ENCODE results near the gene LARGE1. TPM values are rescaled to one million over a fixed set of nuclear protein-coding genes. Genes with fewer than 3 reads are reported as not detected.

The LARGE1 gene
- total RNA-seq, 1 experiment from 2014 or later = 5.8 TPM

DNA sequence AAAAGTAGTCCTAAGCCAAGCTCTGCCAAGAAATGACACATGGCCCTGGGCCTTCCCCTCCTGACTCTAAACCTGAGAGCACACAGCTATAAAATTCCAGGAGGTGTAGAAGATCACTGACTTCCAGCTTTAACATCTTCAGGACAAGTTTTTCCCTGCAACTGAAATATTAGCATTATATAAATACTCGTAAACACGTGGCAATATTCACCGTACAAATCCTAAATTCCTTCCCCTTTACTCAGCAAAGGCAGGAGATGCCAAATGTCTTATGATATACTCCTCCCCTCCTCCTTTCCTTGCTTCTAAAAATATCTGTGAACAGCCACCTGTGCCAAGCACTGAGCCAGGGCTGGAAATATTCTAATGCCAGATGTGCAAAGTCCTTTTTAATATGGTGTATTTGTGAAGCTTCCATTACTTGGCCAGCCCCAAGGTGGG, 194.0 kb downstream of the LARGE1 start:
- Histone ChIP-seq H3K27me3 (replicated peaks; ENCODE audit: control insufficient read depth, insufficient read depth, low read length) (no peaks in the 10 kb centered on the region), H3K36me3 (ENCODE audit: control insufficient read depth, insufficient read depth, low read length) (no peaks in the 10 kb centered on the region), H3K4me3 (ENCODE audit: low read depth, low read length) (no peak overlapping the region), H3K4me1 (no peaks in the 10 kb centered on the region), H3K9me3 (no peaks in the 10 kb centered on the region)
- H3K27ac Mint-ChIP-seq (ENCODE audit: unreplicated experiment) = no peak overlapping the region
- H3K36me3 Mint-ChIP-seq (ENCODE audit: insufficient read depth, unreplicated experiment) = no peaks in the 10 kb centered on the region
- intact Hi-C loops (cut with micrococcal nuclease; ENCODE audit: unreplicated experiment) = no loop called here
- TF ChIP-seq, protein P1, sequence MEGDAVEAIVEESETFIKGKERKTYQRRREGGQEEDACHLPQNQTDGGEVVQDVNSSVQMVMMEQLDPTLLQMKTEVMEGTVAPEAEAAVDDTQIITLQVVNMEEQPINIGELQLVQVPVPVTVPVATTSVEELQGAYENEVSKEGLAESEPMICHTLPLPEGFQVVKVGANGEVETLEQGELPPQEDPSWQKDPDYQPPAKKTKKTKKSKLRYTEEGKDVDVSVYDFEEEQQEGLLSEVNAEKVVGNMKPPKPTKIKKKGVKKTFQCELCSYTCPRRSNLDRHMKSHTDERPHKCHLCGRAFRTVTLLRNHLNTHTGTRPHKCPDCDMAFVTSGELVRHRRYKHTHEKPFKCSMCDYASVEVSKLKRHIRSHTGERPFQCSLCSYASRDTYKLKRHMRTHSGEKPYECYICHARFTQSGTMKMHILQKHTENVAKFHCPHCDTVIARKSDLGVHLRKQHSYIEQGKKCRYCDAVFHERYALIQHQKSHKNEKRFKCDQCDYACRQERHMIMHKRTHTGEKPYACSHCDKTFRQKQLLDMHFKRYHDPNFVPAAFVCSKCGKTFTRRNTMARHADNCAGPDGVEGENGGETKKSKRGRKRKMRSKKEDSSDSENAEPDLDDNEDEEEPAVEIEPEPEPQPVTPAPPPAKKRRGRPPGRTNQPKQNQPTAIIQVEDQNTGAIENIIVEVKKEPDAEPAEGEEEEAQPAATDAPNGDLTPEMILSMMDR (IDR thresholded peaks at IDR 0.05; ENCODE audit: insufficient read depth in 1 of 2, low read depth in 1 of 2, low read length in 1 of 2, severe bottlenecking in 1 of 2, unreplicated experiment in 1 of 2) = no peak
- H3K4me3 Mint-ChIP-seq (ENCODE audit: unreplicated experiment) = no peak overlapping the region
- no peaks in the 10 kb centered on the region for H3K4me1 Mint-ChIP-seq (ENCODE audit: low read depth, unreplicated experiment)
- ChIA-PET CTCF (no interaction called here), POLR2A (no interaction called here)
- H3K9me3 Mint-ChIP-seq (ENCODE audit: unreplicated experiment) = peaks cover 10% of the 10 kb centered on the region
- H3K27me3 Mint-ChIP-seq (ENCODE audit: insufficient read depth, unreplicated experiment) = no peaks in the 10 kb centered on the region
- no peak for DNase-seq
- BruUV-seq (replicated peaks) = no TSS peak

DNA sequence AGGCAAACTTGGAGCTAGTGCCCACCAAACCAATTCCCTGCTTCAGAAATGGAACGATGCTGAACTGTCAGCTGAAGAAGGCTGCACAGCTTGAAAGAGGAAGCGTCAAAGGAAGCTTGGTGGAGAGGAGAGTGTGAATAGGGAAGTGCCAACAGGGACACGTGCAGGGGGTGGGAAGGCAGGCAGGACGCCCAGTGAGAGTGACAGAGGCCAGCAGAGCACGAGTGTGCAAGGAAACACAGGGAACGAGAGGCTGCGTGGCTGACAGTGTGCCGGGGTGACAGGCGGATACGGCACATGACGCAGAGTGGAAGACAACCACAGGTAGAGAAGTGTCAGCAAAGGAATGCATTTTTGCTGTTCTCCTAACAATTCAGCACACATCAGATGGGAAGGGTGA, 196.4 kb downstream of the LARGE1 start:
- Mint-ChIP-seq H3K4me1 (ENCODE audit: low read depth, unreplicated experiment) (no peaks in the 10 kb centered on the region), H3K27ac (ENCODE audit: unreplicated experiment) (no peak overlapping the region), H3K9me3 (ENCODE audit: unreplicated experiment) (peaks cover 10% of the 10 kb centered on the region), H3K4me3 (ENCODE audit: unreplicated experiment) (no peak overlapping the region), H3K36me3 (ENCODE audit: insufficient read depth, unreplicated experiment) (no peaks in the 10 kb centered on the region), H3K27me3 (ENCODE audit: insufficient read depth, unreplicated experiment) (no peaks in the 10 kb centered on the region)
- BruUV-seq (replicated peaks) = no TSS peak
- POLR2A ChIA-PET = no interaction called here
- intact Hi-C loops (cut with micrococcal nuclease; ENCODE audit: unreplicated experiment) = no loop called here
- no peaks in the 10 kb centered on the region for H3K9me3 ChIP-seq
- DNase-seq = no peak
- TF ChIP-seq, protein P1 (IDR thresholded peaks at IDR 0.05; ENCODE audit: insufficient read depth in 1 of 2, low read depth in 1 of 2, low read length in 1 of 2, severe bottlenecking in 1 of 2, unreplicated experiment in 1 of 2) = no peak
- H3K27me3 ChIP-seq (replicated peaks; ENCODE audit: control insufficient read depth, insufficient read depth, low read length) = no peaks in the 10 kb centered on the region
- CTCF ChIA-PET = no interaction called here
- H3K4me3 ChIP-seq (ENCODE audit: low read depth, low read length) = no peak overlapping the region
- no peaks in the 10 kb centered on the region for H3K4me1 ChIP-seq
- no peaks in the 10 kb centered on the region for H3K36me3 ChIP-seq (ENCODE audit: control insufficient read depth, insufficient read depth, low read length)

DNA sequence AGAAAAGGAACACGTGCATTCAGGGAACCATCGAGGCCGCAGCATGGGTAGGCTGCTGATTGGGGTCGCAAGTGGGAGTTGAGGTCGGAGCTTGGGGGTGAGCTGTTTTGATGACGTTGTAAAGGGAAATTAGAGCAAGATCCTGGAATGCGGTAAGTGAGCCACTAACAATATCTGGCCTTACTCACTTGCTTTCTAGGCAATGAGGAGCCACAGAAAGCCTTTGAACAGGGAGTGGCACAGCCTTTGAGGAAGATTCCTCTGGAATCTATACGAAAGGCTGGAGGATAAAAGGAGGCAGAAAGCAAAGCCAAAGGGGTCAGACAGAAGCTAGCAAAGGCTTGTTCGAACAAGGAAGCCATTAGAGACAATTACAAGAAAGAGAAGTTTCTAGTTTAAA, 197.5 kb downstream of the LARGE1 start:
- no TSS peak for BruUV-seq (replicated peaks)
- no peak overlapping the region for H3K27ac Mint-ChIP-seq (ENCODE audit: unreplicated experiment)
- H3K36me3 Mint-ChIP-seq (ENCODE audit: insufficient read depth, unreplicated experiment) = no peaks in the 10 kb centered on the region
- no peaks in the 10 kb centered on the region for H3K27me3 Mint-ChIP-seq (ENCODE audit: insufficient read depth, unreplicated experiment)
- Histone ChIP-seq H3K9me3 (no peaks in the 10 kb centered on the region), H3K4me3 (ENCODE audit: low read depth, low read length) (no peak overlapping the region), H3K36me3 (ENCODE audit: control insufficient read depth, insufficient read depth, low read length) (no peaks in the 10 kb centered on the region), H3K27me3 (replicated peaks; ENCODE audit: control insufficient read depth, insufficient read depth, low read length) (no peaks in the 10 kb centered on the region), H3K4me1 (no peaks in the 10 kb centered on the region)
- POLR2A ChIA-PET = no interaction called here
- no peak overlapping the region for H3K4me3 Mint-ChIP-seq (ENCODE audit: unreplicated experiment)
- DNase-seq = no peak
- intact Hi-C loops (cut with micrococcal nuclease; ENCODE audit: unreplicated experiment) = no loop called here
- H3K4me1 Mint-ChIP-seq (ENCODE audit: low read depth, unreplicated experiment) = no peaks in the 10 kb centered on the region
- TF ChIP-seq, protein P1 (IDR thresholded peaks at IDR 0.05; ENCODE audit: insufficient read depth in 1 of 2, low read depth in 1 of 2, low read length in 1 of 2, severe bottlenecking in 1 of 2, unreplicated experiment in 1 of 2) = no peak
- CTCF ChIA-PET = no interaction called here
- peaks cover 10% of the 10 kb centered on the region for H3K9me3 Mint-ChIP-seq (ENCODE audit: unreplicated experiment)
